Measurements from ENCODE around the gene TPRG1L. TPM values are rescaled to one million over a fixed set of nuclear protein-coding genes. Genes with fewer than 3 reads are reported as not detected.

TPRG1L gene
- total RNA-seq, 4 donors from 2014 or later, result 27.9 to 44.7 (median 33.2) TPM

DNA sequence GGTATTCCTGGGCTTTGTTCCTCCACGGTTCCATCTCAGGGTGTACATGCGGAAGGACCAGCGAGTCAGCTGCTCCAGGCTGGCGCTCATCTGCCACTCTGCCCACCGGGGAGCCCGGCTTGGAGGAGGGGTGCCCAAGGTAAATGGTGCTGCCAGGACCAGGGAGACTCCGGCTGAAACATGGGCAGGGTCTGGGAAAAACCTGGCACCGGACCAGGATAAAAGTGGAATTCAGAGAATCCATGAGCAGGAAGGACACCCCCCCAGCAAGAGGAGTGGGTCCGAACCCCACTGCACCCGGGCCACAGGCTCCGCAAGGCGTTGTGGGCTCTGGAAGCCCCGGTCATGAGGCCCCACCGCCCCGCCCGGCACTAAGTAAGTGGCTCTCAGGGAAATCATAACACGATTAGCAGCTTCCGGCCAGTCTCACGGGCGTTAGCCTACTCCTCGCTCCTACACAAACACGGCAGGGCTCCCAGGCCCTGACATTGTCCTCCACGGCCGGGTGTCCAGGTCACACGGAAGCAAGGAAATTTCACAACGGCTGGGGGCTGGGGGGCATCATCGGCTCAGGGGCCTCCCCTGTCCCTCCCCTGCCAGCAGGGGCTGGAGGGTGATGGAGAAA lies 34.6 kb upstream of the TPRG1L start:
- H3K4me3 ChIP-seq, result no peak overlapping the region
- no peaks in the 10 kb centered on the region for H3K9me3 ChIP-seq
- no peaks in the 10 kb centered on the region for H3K4me1 ChIP-seq
- intact Hi-C loops (cut with DNase I), result no loop called here
- peaks cover 0 to 13% (median 0%) of the 10 kb centered on the region in 4 donors for H3K27me3 ChIP-seq
- peak overlapping the region in 1 of 4 donors; percentile 2 for H3K27ac ChIP-seq
- TF ChIP-seq, protein P1, sequence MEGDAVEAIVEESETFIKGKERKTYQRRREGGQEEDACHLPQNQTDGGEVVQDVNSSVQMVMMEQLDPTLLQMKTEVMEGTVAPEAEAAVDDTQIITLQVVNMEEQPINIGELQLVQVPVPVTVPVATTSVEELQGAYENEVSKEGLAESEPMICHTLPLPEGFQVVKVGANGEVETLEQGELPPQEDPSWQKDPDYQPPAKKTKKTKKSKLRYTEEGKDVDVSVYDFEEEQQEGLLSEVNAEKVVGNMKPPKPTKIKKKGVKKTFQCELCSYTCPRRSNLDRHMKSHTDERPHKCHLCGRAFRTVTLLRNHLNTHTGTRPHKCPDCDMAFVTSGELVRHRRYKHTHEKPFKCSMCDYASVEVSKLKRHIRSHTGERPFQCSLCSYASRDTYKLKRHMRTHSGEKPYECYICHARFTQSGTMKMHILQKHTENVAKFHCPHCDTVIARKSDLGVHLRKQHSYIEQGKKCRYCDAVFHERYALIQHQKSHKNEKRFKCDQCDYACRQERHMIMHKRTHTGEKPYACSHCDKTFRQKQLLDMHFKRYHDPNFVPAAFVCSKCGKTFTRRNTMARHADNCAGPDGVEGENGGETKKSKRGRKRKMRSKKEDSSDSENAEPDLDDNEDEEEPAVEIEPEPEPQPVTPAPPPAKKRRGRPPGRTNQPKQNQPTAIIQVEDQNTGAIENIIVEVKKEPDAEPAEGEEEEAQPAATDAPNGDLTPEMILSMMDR (IDR thresholded peaks at IDR 0.05), result no peak
- TF ChIP-seq POLR2A (IDR thresholded peaks at IDR 0.05), result no peak
- no peaks in the 10 kb centered on the region for H3K36me3 ChIP-seq
- WGBS, 2 donors, result 61 to 73% methylated on average over 11 to 16 of the region's 27 CpGs
- no peak for DNase-seq

- Histone ChIP-seq H3K9me3 (no peaks in the 10 kb centered on the region), H3K27me3 (peaks cover 0 to 13% (median 0%) of the 10 kb centered on the region in 4 donors), H3K36me3 (no peaks in the 10 kb centered on the region), H3K4me1 (no peaks in the 10 kb centered on the region), H3K27ac (peak overlapping the region in 1 of 4 donors; percentile 2), H3K4me3 (no peak overlapping the region)
- TF ChIP-seq, protein P1 (IDR thresholded peaks at IDR 0.05), result no peak
- no peak for TF ChIP-seq POLR2A (IDR thresholded peaks at IDR 0.05)
- intact Hi-C loops (cut with DNase I), result no loop called here
- DNase-seq, result no peak
- WGBS, 2 donors, result 60 to 86% methylated on average over 2 to 5 of the region's 33 CpGs
Observed at GRCh38 chr1:3590951-3591865, 33.6 kb upstream of the TPRG1L start.

- TF ChIP-seq, protein P1 (IDR thresholded peaks at IDR 0.05), result no peak
- TF ChIP-seq POLR2A (IDR thresholded peaks at IDR 0.05), result no peak
- intact Hi-C loops (cut with DNase I), result no loop called here
- Histone ChIP-seq H3K9me3 (no peaks in the 10 kb centered on the region), H3K4me3 (no peak overlapping the region), H3K36me3 (no peaks in the 10 kb centered on the region), H3K4me1 (peaks cover 10 to 17% (median 14%) of the 10 kb centered on the region in 3 donors), H3K27me3 (peaks cover 0 to 23% (median 0%) of the 10 kb centered on the region in 4 donors), H3K27ac (peak overlapping the region in 1 of 4 donors; percentile 0)
- 78% methylated on average over 9 of the region's 17 CpGs; no CpG with 5 or more reads in 1 of the 2 donors for WGBS, 2 donors
- no peak for DNase-seq
Observed at GRCh38 chr1:3593334-3593733, 31.5 kb upstream of the TPRG1L start.

DNA sequence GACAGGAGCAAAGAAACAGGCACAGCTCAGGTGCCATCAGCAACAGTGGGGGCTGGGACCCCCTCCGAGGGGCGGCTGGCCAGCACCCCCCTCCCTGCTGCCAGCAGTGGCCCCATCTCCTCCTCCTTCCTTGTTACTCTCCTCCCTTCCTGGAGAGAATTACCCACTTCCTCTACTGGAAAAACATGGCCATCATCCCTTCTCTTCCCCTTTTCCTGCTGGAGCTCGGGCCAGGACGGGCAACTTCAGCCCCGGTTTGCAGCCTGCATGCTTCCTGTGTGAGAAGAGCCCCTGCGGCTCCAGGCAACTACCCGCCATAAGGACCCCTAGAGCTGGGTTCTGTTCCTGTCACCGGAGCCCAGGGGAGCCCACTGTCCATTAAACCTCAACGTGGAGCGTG lies 31.1 kb upstream of the TPRG1L start:
- no peak for DNase-seq
- Histone ChIP-seq H3K27me3 (peaks cover 0 to 27% (median 0%) of the 10 kb centered on the region in 4 donors), H3K4me1 (peaks cover 15 to 21% (median 18%) of the 10 kb centered on the region in 3 donors), H3K9me3 (no peaks in the 10 kb centered on the region), H3K36me3 (no peaks in the 10 kb centered on the region), H3K27ac (peak overlapping the region in 1 of 4 donors; percentile 0), H3K4me3 (no peak overlapping the region)
- intact Hi-C loops (cut with DNase I), result no loop called here
- 36 to 66% methylated on average over 3 to 5 of the region's 10 CpGs for WGBS, 2 donors
- TF ChIP-seq, protein P1 (IDR thresholded peaks at IDR 0.05), result no peak
- no peak for TF ChIP-seq POLR2A (IDR thresholded peaks at IDR 0.05)

Data from esophagus squamous epithelium (tissue), 5 donors.